GM12878 (cell line): ENCODE results near the gene DYNLL1. TPM values are rescaled to one million over a fixed set of nuclear protein-coding genes. Genes with fewer than 3 reads are reported as not detected.
A peak's percentile ranks its signal among the peaks of the same experiment; 100 is the strongest.

Source experiments
- BHLHE40 ChIP-seq, 2 experiments: fragments of 450-650 bp in 1 of 2; IDR thresholded peaks; 2 replicates each; pipeline ENCODE4 v1.6.1; 2011 to 2017; ENCODE audit warnings: low read depth in 2 of 2, borderline replicate concordance in 1 of 2, improper control_type of control experiment in 1 of 2, low read length in 1 of 2, mild to moderate bottlenecking in 1 of 2
- CEBPB ChIP-seq, 2 experiments: fragments of 150-350 bp in 1 of 2; IDR thresholded peaks; 2 replicates each; pipeline ENCODE4 v1.6.1; 2012 to 2014; ENCODE audit warnings: low read depth in 2 of 2, low read length in 2 of 2, borderline replicate concordance in 1 of 2, inconsistent platforms in 1 of 2
- IRF4 ChIP-seq: IDR thresholded peaks from 2 replicates; pipeline ENCODE4 v1.6.1; 2011; ENCODE audit warnings: low read depth, low read length
- IRF5 ChIP-seq: fragments of 450-650 bp; IDR thresholded peaks from 2 replicates; pipeline ENCODE4 v1.6.1; 2017; ENCODE audit warnings: borderline replicate concordance
- NFYA ChIP-seq: IDR thresholded peaks from 2 replicates; pipeline ENCODE4 v1.6.1; 2011; ENCODE audit warnings: low read depth, mild to moderate bottlenecking, low read length, improper control_type of control experiment, borderline replicate concordance
- NR2C2 ChIP-seq: IDR thresholded peaks from 2 replicates; pipeline ENCODE4 v1.6.1; 2011; ENCODE audit warnings: borderline replicate concordance, low read depth; ENCODE audit not compliant: control insufficient read depth, insufficient read length
- USF1 ChIP-seq: IDR thresholded peaks from 2 replicates; pipeline ENCODE4 v1.6.1; 2011; ENCODE audit warnings: borderline replicate concordance, low read depth, mild to moderate bottlenecking, moderate library complexity, mixed read lengths, low read length; ENCODE audit not compliant: insufficient read depth; ENCODE audit errors: extremely low read length
- ZBED1 ChIP-seq: IDR thresholded peaks from 2 replicates; pipeline ENCODE4 v1.6.1; 2016; ENCODE audit warnings: borderline replicate concordance
- ZNF622 ChIP-seq: fragments of 450-650 bp; IDR thresholded peaks from 2 replicates; pipeline ENCODE4 v1.6.1; 2017; ENCODE audit warnings: mild to moderate bottlenecking, inconsistent platforms
- polyA plus RNA-seq, 11 experiments: library from polyadenylated mRNA; depleted of rRNA in 4 of 11; unstranded in 6 of 11; stranded (reverse) in 5 of 11; fragments of >200 nt; fragmentation: Nextera tagmentation in 4 of 11; fragmentation: Illumina TruSeq in 1 of 11; extraction: Ambion mirVana in 4 of 11; extraction: Trizol in 1 of 11; gene quantifications; 1 replicate in 1 of 11; 2 replicates in 10 of 11; pipeline versions ENCODE4 v1.2.1 to v1.2.3, GENCODE V29; 2011 to 2016; ENCODE audit warnings: inconsistent platforms in 2 of 11, missing spikeins in 2 of 11, low read depth in 1 of 11
- total RNA-seq, 4 experiments: library from RNA; depleted of rRNA in 3 of 4; stranded (reverse); fragments of >200 nt in 3 of 4; fragmentation: Illumina TruSeq in 1 of 4; extraction: Trizol in 1 of 4; gene quantifications; 2 replicates each; pipeline versions ENCODE4 v1.2.1 to v1.2.3, GENCODE V29; 2013 to 2021
- TF ChIP-seq, protein P1 (sequence below): fragments of 450-650 bp; formaldehyde crosslinking; IDR thresholded peaks from 2 replicates; pipeline ENCODE4 v1.5.0; 2022; ENCODE audit warnings: mild to moderate bottlenecking, missing genetic modification characterization
- TF ChIP-seq, protein P2 (sequence below): fragments of 450-650 bp; IDR thresholded peaks from 2 replicates; pipeline ENCODE4 v1.6.1; 2018; ENCODE audit warnings: borderline replicate concordance, mild to moderate bottlenecking; ENCODE audit not compliant: partially characterized antibody
- TF ChIP-seq, protein P3 (sequence below): IDR thresholded peaks from 2 replicates; pipeline ENCODE4 v1.6.1; 2011; ENCODE audit warnings: borderline replicate concordance, low read depth, mild to moderate bottlenecking, moderate library complexity, low read length; ENCODE audit not compliant: insufficient read depth, poor library complexity, severe bottlenecking
- TF ChIP-seq, protein P4 (sequence below): fragments of 450-650 bp; IDR thresholded peaks from 2 replicates; pipeline ENCODE4 v1.6.1; 2017; ENCODE audit warnings: mild to moderate bottlenecking, moderate library complexity

Gene DYNLL1
- total and polyA plus RNA-seq, 10 of the 15 experiments (the other 5 are each of a cell fraction or from before 2014, with no cell fraction given) = 239 to 796 (median 379) TPM

- TF ChIP-seq, protein P1, sequence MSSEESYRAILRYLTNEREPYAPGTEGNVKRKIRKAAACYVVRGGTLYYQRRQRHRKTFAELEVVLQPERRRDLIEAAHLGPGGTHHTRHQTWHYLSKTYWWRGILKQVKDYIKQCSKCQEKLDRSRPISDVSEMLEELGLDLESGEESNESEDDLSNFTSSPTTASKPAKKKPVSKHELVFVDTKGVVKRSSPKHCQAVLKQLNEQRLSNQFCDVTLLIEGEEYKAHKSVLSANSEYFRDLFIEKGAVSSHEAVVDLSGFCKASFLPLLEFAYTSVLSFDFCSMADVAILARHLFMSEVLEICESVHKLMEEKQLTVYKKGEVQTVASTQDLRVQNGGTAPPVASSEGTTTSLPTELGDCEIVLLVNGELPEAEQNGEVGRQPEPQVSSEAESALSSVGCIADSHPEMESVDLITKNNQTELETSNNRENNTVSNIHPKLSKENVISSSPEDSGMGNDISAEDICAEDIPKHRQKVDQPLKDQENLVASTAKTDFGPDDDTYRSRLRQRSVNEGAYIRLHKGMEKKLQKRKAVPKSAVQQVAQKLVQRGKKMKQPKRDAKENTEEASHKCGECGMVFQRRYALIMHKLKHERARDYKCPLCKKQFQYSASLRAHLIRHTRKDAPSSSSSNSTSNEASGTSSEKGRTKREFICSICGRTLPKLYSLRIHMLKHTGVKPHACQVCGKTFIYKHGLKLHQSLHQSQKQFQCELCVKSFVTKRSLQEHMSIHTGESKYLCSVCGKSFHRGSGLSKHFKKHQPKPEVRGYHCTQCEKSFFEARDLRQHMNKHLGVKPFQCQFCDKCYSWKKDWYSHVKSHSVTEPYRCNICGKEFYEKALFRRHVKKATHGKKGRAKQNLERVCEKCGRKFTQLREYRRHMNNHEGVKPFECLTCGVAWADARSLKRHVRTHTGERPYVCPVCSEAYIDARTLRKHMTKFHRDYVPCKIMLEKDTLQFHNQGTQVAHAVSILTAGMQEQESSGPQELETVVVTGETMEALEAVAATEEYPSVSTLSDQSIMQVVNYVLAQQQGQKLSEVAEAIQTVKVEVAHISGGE (CRISPR knock-in tag) = no peak
- TF ChIP-seq, protein P2, sequence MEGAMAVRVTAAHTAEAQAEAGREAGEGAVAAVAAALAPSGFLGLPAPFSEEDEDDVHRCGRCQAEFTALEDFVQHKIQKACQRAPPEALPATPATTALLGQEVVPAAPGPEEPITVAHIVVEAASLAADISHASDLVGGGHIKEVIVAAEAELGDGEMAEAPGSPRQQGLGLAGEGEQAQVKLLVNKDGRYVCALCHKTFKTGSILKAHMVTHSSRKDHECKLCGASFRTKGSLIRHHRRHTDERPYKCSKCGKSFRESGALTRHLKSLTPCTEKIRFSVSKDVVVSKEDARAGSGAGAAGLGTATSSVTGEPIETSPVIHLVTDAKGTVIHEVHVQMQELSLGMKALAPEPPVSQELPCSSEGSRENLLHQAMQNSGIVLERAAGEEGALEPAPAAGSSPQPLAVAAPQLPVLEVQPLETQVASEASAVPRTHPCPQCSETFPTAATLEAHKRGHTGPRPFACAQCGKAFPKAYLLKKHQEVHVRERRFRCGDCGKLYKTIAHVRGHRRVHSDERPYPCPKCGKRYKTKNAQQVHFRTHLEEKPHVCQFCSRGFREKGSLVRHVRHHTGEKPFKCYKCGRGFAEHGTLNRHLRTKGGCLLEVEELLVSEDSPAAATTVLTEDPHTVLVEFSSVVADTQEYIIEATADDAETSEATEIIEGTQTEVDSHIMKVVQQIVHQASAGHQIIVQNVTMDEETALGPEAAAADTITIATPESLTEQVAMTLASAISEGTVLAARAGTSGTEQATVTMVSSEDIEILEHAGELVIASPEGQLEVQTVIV = no peak
- TF ChIP-seq IRF4 (no peak), USF1 (no peak), CEBPB (IDR thresholded peaks at IDR 0.05; ENCODE audit: borderline replicate concordance in 1 of 2, low read depth in 2 of 2, low read length in 2 of 2) (no peak), BHLHE40 (IDR thresholded peaks at IDR 0.05; ENCODE audit: borderline replicate concordance in 1 of 2, low read depth in 2 of 2, low read length in 1 of 2) (peak; percentile 7 to 63; a peak in 3 of 4 replicates), ZNF622 (no peak), NR2C2 (no peak), ZBED1 (no peak), IRF5 (no peak), NFYA (peak; percentile 24; the same call in 1 of the 2 replicates)
- TF ChIP-seq, protein P3, sequence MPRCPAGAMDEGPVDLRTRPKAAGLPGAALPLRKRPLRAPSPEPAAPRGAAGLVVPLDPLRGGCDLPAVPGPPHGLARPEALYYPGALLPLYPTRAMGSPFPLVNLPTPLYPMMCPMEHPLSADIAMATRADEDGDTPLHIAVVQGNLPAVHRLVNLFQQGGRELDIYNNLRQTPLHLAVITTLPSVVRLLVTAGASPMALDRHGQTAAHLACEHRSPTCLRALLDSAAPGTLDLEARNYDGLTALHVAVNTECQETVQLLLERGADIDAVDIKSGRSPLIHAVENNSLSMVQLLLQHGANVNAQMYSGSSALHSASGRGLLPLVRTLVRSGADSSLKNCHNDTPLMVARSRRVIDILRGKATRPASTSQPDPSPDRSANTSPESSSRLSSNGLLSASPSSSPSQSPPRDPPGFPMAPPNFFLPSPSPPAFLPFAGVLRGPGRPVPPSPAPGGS = no peak
- TF ChIP-seq, protein P4, sequence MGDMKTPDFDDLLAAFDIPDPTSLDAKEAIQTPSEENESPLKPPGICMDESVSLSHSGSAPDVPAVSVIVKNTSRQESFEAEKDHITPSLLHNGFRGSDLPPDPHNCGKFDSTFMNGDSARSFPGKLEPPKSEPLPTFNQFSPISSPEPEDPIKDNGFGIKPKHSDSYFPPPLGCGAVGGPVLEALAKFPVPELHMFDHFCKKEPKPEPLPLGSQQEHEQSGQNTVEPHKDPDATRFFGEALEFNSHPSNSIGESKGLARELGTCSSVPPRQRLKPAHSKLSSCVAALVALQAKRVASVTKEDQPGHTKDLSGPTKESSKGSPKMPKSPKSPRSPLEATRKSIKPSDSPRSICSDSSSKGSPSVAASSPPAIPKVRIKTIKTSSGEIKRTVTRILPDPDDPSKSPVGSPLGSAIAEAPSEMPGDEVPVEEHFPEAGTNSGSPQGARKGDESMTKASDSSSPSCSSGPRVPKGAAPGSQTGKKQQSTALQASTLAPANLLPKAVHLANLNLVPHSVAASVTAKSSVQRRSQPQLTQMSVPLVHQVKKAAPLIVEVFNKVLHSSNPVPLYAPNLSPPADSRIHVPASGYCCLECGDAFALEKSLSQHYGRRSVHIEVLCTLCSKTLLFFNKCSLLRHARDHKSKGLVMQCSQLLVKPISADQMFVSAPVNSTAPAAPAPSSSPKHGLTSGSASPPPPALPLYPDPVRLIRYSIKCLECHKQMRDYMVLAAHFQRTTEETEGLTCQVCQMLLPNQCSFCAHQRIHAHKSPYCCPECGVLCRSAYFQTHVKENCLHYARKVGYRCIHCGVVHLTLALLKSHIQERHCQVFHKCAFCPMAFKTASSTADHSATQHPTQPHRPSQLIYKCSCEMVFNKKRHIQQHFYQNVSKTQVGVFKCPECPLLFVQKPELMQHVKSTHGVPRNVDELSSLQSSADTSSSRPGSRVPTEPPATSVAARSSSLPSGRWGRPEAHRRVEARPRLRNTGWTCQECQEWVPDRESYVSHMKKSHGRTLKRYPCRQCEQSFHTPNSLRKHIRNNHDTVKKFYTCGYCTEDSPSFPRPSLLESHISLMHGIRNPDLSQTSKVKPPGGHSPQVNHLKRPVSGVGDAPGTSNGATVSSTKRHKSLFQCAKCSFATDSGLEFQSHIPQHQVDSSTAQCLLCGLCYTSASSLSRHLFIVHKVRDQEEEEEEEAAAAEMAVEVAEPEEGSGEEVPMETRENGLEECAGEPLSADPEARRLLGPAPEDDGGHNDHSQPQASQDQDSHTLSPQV = no peak
Observed at GRCh38 chr12:120495731-120496412, at the start of gene DYNLL1 (continued).
